Inflammatory macrophage treated with lipopolysaccharide for 1 hour (primary cell): ENCODE results near the gene KNOP1.
"Not testable (repeated sequence)": the region's sequence is repeated elsewhere in the genome, so short reads cannot be mapped to it uniquely, and the experiment has no call there.

Source experiments
- DNase-seq, 2 donors: peaks; one replicate each; pipeline ENCODE4 v3.0.0-alpha.2; 2020 to 2022

KNOP1 gene

DNA sequence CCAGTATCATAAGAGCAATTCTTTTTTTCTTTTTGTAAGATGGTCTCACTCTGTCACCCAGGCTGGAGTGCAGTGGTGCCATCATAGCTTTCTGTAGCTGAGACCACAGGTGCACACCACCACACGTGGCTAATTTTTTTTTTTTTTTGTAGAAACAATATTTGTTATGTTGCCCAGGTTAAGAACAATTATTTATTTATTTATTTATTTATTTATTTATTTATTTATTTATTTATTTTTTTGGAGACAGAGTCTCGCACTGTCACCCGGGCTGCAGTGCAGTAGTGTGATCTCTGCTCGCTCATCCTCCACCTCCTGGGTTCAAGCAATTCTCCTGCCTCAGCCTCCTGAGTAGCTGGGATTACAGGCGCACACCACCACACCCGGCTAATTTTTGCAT lies 38.7 kb downstream of the KNOP1 start:
- DNase-seq = not testable (repeated sequence)

DNA sequence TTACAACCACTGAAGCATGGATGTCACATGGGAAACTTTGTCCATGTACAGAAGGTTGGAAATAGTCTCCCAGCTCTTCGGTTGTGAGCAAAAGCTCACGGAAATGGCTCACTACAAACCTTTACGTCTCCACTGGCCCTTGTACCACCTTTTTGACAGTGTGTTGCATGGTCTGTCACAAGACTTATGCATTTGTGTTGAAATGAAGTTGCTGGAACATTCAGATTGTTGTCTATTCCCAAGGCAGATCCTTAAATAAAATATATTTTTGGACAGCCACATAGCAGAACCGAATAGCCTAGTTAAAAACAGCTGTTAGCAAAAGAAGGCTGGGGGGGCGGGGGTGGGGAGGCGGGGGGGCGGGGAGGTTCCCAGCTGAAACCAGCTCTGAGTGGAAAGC lies 39.2 kb downstream of the KNOP1 start:
- no peak for DNase-seq

GRCh38 chr16:19677402-19677801 lies 40.6 kb downstream of the KNOP1 start:
- no peak for DNase-seq

DNA sequence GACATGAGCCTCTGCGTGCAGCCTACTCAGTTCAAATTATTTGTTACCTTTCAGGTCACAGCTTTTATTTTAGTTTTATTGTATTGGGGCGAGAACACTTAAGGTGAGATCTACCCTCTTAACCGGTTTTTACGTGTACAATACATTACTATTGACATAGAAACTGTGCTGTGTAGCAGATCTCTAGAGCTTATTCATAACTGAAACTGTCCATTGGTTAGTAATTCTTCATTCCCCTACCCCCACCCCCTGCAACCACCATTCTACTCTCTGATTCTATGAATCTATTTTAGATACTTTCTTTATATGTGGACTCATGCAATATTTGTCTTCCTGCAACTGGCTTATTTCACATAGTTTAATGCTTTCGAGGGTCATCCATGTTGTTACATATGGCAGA lies 43.5 kb downstream of the KNOP1 start:
- DNase-seq = no peak

GRCh38 chr16:19672378-19672777 lies 45.6 kb downstream of the KNOP1 start:
- DNase-seq = no peak

DNA sequence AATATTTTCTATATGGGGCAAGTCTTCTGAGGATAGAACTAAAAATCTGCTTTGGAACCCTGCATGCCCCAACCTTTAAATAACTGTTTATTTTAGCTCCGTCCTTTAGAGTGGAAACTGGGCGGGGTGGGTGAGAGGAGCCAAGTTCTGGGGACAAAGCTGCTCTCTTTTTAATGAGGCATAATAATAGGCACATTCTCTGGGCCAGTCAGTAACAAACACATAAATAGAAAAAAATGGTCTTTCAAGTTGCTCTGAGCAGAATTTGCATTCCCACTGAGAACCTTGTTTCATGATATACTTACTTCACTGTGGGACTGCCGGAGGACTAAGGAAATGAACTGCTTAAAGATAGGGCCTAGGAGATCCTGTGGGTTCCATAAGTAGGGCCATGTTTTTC lies 51.5 kb downstream of the KNOP1 start:
- DNase-seq = no peak

DNA sequence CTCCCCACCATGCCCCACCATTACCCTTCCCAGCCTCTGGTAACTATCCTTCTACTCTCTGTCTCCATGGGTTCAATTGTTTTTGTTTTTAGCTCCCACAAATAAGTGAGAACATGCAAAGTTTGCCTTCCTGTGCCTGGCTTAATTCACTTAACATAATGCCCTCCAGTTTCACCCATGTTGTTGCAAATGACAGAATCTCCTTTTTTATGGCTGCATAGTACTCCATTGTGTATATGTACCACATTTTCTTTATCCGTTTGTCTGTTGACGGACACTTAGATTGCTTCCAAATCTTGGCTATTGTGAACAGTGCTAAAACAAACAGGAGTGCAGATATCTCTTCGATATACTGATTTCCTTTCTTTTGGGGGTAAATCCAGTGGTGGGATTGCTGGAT lies 52.7 kb downstream of the KNOP1 start:
- not testable (repeated sequence) for DNase-seq

GRCh38 chr16:19664166-19664565 lies 53.9 kb downstream of the KNOP1 start:
- DNase-seq = no peak

GRCh38 chr16:19662351-19662750 lies 55.7 kb downstream of the KNOP1 start:
- no peak for DNase-seq

DNA sequence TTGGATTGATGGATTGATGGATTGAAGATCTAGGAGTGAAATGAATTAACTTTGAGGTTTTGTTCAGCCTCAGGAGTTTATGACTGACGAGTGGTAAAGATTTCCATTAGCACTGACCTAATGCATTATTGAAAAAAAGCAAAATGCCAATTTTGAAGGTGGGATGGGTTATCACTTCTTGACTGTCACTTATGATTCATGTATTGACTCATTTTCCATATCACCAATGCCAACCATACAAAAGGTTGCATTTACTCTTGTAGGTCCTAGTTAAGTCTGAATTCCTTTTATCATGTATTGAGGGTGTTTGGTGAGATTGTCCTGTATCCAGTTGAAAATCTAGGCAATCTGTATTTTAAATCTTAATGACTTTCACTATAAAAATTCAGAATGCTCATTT lies 57.6 kb downstream of the KNOP1 start:
- DNase-seq = no peak

- no peak for DNase-seq
Measured at GRCh38 chr16:19659554-19659953, 58.5 kb downstream of the KNOP1 start.

GRCh38 chr16:19657831-19658230 lies 60.2 kb downstream of the KNOP1 start:
- DNase-seq = no peak

- DNase-seq = no peak
Measured at GRCh38 chr16:19655242-19655777, 62.7 kb downstream of the KNOP1 start.

DNA sequence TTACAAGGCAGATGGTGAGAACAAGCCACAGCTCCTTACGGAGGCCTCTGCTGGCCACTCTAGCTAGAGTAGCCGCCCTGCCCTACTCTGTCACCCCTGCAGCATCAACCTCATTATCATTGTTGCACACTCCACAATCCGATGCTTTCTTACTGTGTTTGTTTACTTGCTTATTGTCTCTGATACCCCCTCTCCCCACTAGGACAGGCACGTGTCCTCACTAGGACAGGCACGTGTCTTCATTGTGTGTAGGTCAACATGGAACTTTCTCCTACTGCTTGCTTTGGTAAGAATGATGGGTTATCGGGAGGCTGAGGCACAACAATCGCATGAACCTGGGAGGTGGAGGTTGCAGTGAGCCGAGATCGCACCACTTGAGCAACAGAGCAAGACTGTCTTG lies 63.9 kb downstream of the KNOP1 start:
- no peak for DNase-seq
